GM12878 (cell line): ENCODE measurements around the gene CXorf58. TPM values are rescaled to one million over a fixed set of nuclear protein-coding genes. Genes with fewer than 3 reads are reported as not detected.

Experiments
- ATAC-seq: fragments of 200-7000 bp; cut with Tn5 transposase; 3 replicates; pipeline ENCODE4 v1.9.1; 2020; ENCODE audit warnings: mild to moderate bottlenecking, moderate library complexity
- BruUV-seq: library from RNA; stranded (reverse); fragments of 400-500 nt; replicated peaks from 2 replicates; lab custom pipeline; 2021; lab: Mats Ljungman, UMichigan
- CTCF ChIA-PET: fragments of 300-600 bp; sonication (Branson Sonifier 250); formaldehyde crosslinking; extraction: SDS; loops from one replicate; lab custom pipeline; 2021; ENCODE audit warnings: inconsistent platforms; lab: Yijun Ruan, JAX
- POLR2A ChIA-PET: fragments of 350-600 bp; formaldehyde crosslinking; extraction: SDS; loops from one replicate; lab custom pipeline; 2021; ENCODE audit warnings: inconsistent platforms; lab: Charles Lee
- RAD21 ChIA-PET: fragments of 300-600 bp; sonication (Branson Sonifier 250); formaldehyde crosslinking; loops from one replicate; lab custom pipeline; 2023; ENCODE audit warnings: antibody characterized with exemption; ENCODE audit not compliant: unreplicated experiment; lab: Charles Lee
- SMC1A ChIA-PET: fragments of 300-600 bp; sonication (Branson Sonifier 250); formaldehyde crosslinking; loops from one replicate; lab custom pipeline; 2023; ENCODE audit not compliant: unreplicated experiment, uncharacterized antibody; lab: Charles Lee
- DNase-seq: peaks from one replicate; pipeline ENCODE4 v3.0.0-alpha.2; 2011; ENCODE audit warnings: low read depth, low spot score
- FAIRE-seq: peaks from 3 replicates; lab custom pipeline; 2011; peaks lifted over from hg19 to GRCh38; lab: Jason Lieb, UNC
- H2AFZ ChIP-seq: 2 replicates; pipeline ENCODE4 v1.6.0; 2011; ENCODE audit warnings: low read depth, low read length, control low read depth; ENCODE audit not compliant: control insufficient read depth
- H3K27ac ChIP-seq: 2 replicates; pipeline ENCODE4 v1.5.1; 2011; ENCODE audit warnings: control low read depth; ENCODE audit not compliant: control insufficient read depth, insufficient read depth
- H3K27me3 ChIP-seq, 2 experiments: replicated peaks in 1 of 2; 2 replicates each; pipeline versions ENCODE4 v1.6.0 to v1.6.1; 2011; ENCODE audit warnings: low read length in 1 of 2; ENCODE audit not compliant: control insufficient read depth in 2 of 2, insufficient read depth in 2 of 2
- H3K36me3 ChIP-seq, 2 experiments: 2 replicates each; pipeline ENCODE4 v1.5.1; 2011; ENCODE audit warnings: low read length in 1 of 2; ENCODE audit not compliant: control insufficient read depth in 2 of 2, insufficient read depth in 2 of 2
- H3K4me1 ChIP-seq: 2 replicates; pipeline ENCODE4 v1.6.1; 2011; ENCODE audit warnings: mild to moderate bottlenecking, low read length, moderate library complexity, mixed read lengths; ENCODE audit not compliant: control insufficient read depth, insufficient read depth
- H3K4me2 ChIP-seq: 2 replicates; pipeline ENCODE4 v1.6.0; 2011; ENCODE audit warnings: control low read depth; ENCODE audit not compliant: control insufficient read depth, insufficient read depth
- H3K4me3 ChIP-seq: fragments of 200-600 bp; sonication (generic); 2 replicates; pipeline ENCODE4 v1.5.1; 2016
- H3K79me2 ChIP-seq: 2 replicates; pipeline ENCODE4 v1.6.0; 2011; ENCODE audit warnings: low read length; ENCODE audit not compliant: control insufficient read depth, insufficient read depth
- H3K9ac ChIP-seq: 2 replicates; pipeline ENCODE4 v1.8.0; 2011; ENCODE audit warnings: low read length, control low read depth, mixed read lengths; ENCODE audit not compliant: control insufficient read depth, insufficient read depth
- H3K9me3 ChIP-seq: replicated peaks from 3 replicates; pipeline ENCODE4 v1.5.1; 2011; ENCODE audit warnings: mild to moderate bottlenecking, low read length; ENCODE audit not compliant: control insufficient read depth, insufficient read depth
- H4K20me1 ChIP-seq: 2 replicates; pipeline ENCODE4 v1.6.0; 2011; ENCODE audit not compliant: control insufficient read depth, insufficient read depth
- CEBPB ChIP-seq, 2 experiments: fragments of 150-350 bp in 1 of 2; IDR thresholded peaks; 2 replicates each; pipeline ENCODE4 v1.6.1; 2012 to 2014; ENCODE audit warnings: low read depth in 2 of 2, low read length in 2 of 2, borderline replicate concordance in 1 of 2, inconsistent platforms in 1 of 2
- CREM ChIP-seq: IDR thresholded peaks from 2 replicates; pipeline ENCODE4 v1.6.1; 2014; ENCODE audit warnings: antibody characterized with exemption, low read depth
- ESRRA ChIP-seq: IDR thresholded peaks from 2 replicates; pipeline ENCODE4 v1.6.1; 2012; ENCODE audit warnings: mild to moderate bottlenecking, low read length, improper control_type of control experiment
- FOS ChIP-seq: IDR thresholded peaks from 3 replicates; pipeline ENCODE4 v1.6.1; 2011; ENCODE audit warnings: borderline replicate concordance; ENCODE audit not compliant: insufficient read length; ENCODE audit errors: extremely low read depth
- HSF1 ChIP-seq: fragments of 150-350 bp; IDR thresholded peaks from 2 replicates; pipeline ENCODE4 v1.6.1; 2014; ENCODE audit warnings: mild to moderate bottlenecking, low read depth, low read length
- IKZF1 ChIP-seq: fragments of 450-650 bp; conservative IDR thresholded peaks from 2 replicates; pipeline ENCODE4 v1.6.1; 2017; ENCODE audit warnings: antibody characterized with exemption, mild to moderate bottlenecking
- LARP7 ChIP-seq: fragments of 450-650 bp; IDR thresholded peaks from 2 replicates; pipeline ENCODE4 v1.6.1; 2017; ENCODE audit warnings: mild to moderate bottlenecking
- MXI1 ChIP-seq: fragments of 150-350 bp; IDR thresholded peaks from 2 replicates; pipeline ENCODE4 v1.6.1; 2011; ENCODE audit warnings: low read depth, mild to moderate bottlenecking, inconsistent platforms, low read length, improper control_type of control experiment
- NRF1 ChIP-seq: conservative IDR thresholded peaks from 2 replicates; pipeline ENCODE4 v1.6.1; 2011; ENCODE audit warnings: mild to moderate bottlenecking, low read depth, low read length, improper control_type of control experiment
- POLR2AphosphoS5 ChIP-seq: IDR thresholded peaks from 2 replicates; pipeline ENCODE4 v1.6.1; 2011; ENCODE audit warnings: mild to moderate bottlenecking, low read length, inconsistent platforms
- RUNX3 ChIP-seq: IDR thresholded peaks from 2 replicates; pipeline ENCODE4 v1.6.1; 2012; ENCODE audit warnings: low read length, inconsistent platforms
- TAF1 ChIP-seq: IDR thresholded peaks from 2 replicates; pipeline ENCODE4 v1.6.1; 2011; ENCODE audit warnings: mild to moderate bottlenecking, low read depth, low read length, borderline replicate concordance
- WGBS: methylation state at CpG from one replicate; pipeline ENCODE4 v1.1.6; 2016; ENCODE audit warnings: low lambda C conversion rate; ENCODE audit not compliant: insufficient replicate concordance, insufficient coverage; ENCODE audit errors: missing lambda C conversion rate; 5-methylcytosine and 5-hydroxymethylcytosine counted together
- in situ Hi-C: fragments of 300-500 bp; cut with MboI; formaldehyde crosslinking; loops from 9 replicates; pipeline ENCODE4 v1.14.3; 2018; ENCODE audit warnings: mixed read lengths
- intact Hi-C: fragments of 100-400 bp; cut with micrococcal nuclease; formaldehyde crosslinking; loops from one replicate; pipeline ENCODE4 v1.14.2; 2022; ENCODE audit not compliant: unreplicated experiment
- polyA plus RNA-seq, 11 experiments: library from polyadenylated mRNA; depleted of rRNA in 4 of 11; unstranded in 6 of 11; stranded (reverse) in 5 of 11; fragments of >200 nt; fragmentation: Nextera tagmentation in 4 of 11; fragmentation: Illumina TruSeq in 1 of 11; extraction: Ambion mirVana in 4 of 11; extraction: Trizol in 1 of 11; gene quantifications; 1 replicate in 1 of 11; 2 replicates in 10 of 11; pipeline versions ENCODE4 v1.2.1 to v1.2.3, GENCODE V29; 2011 to 2016; ENCODE audit warnings: inconsistent platforms in 2 of 11, missing spikeins in 2 of 11, low read depth in 1 of 11
- total RNA-seq, 4 experiments: library from RNA; depleted of rRNA in 3 of 4; stranded (reverse); fragments of >200 nt in 3 of 4; fragmentation: Illumina TruSeq in 1 of 4; extraction: Trizol in 1 of 4; gene quantifications; 2 replicates each; pipeline versions ENCODE4 v1.2.1 to v1.2.3, GENCODE V29; 2013 to 2021
- TF ChIP-seq, protein P1 (sequence below): fragments of 450-650 bp; IDR thresholded peaks from 2 replicates; pipeline ENCODE4 v1.6.1; 2018; ENCODE audit warnings: mild to moderate bottlenecking, low read depth, moderate library complexity; ENCODE audit not compliant: partially characterized antibody
- TF ChIP-seq, protein P2 (sequence below): fragments of 450-650 bp; IDR thresholded peaks from 2 replicates; pipeline ENCODE4 v1.6.1; 2017; ENCODE audit warnings: mild to moderate bottlenecking, moderate library complexity

The CXorf58 gene
- total and polyA plus RNA-seq, 10 of the 15 experiments (the other 5 are each of a cell fraction or from before 2014, with no cell fraction given): 0.10 to 0.24 (median 0.13) TPM; not detected in 5

GRCh38 chrX:23939203-23939602, 31.4 kb downstream of the CXorf58 start (continued):
- TF ChIP-seq, protein P1, sequence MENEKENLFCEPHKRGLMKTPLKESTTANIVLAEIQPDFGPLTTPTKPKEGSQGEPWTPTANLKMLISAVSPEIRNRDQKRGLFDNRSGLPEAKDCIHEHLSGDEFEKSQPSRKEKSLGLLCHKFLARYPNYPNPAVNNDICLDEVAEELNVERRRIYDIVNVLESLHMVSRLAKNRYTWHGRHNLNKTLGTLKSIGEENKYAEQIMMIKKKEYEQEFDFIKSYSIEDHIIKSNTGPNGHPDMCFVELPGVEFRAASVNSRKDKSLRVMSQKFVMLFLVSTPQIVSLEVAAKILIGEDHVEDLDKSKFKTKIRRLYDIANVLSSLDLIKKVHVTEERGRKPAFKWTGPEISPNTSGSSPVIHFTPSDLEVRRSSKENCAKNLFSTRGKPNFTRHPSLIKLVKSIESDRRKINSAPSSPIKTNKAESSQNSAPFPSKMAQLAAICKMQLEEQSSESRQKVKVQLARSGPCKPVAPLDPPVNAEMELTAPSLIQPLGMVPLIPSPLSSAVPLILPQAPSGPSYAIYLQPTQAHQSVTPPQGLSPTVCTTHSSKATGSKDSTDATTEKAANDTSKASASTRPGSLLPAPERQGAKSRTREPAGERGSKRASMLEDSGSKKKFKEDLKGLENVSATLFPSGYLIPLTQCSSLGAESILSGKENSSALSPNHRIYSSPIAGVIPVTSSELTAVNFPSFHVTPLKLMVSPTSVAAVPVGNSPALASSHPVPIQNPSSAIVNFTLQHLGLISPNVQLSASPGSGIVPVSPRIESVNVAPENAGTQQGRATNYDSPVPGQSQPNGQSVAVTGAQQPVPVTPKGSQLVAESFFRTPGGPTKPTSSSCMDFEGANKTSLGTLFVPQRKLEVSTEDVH: no peak

- DNase-seq (no peak), ATAC-seq (no peak), FAIRE-seq (no peak)
- intact Hi-C loops (no loop called here), in situ Hi-C loops (no loop called here)
- Histone ChIP-seq H3K4me1 (no peaks in the 10 kb centered on the region), H3K27me3 (peaks cover 0 to 3% of the 10 kb centered on the region in 2 experiments; a peak in 1 of 4 replicates), H3K4me3 (no peak overlapping the region), H3K9me3 (no peaks in the 10 kb centered on the region), H3K27ac (no peak overlapping the region), H3K4me2 (no peak overlapping the region), H3K79me2 (no peaks in the 10 kb centered on the region), H3K9ac (no peak overlapping the region), H4K20me1 (no peaks in the 10 kb centered on the region), H2AFZ (no peak overlapping the region), H3K36me3 (no peaks in the 10 kb centered on the region)
- no TSS peak for BruUV-seq
- ChIA-PET SMC1A (no interaction called here), CTCF (interaction anchor here (1.2 kb wide), 1 partner anchor 84 kb away, joined by 3 read pairs; no protein-coding TSS in a partner anchor), RAD21 (interaction anchor here (0.7 to 1.7 kb wide), 2 partner anchors 298 to 993 kb away, joined by 3 read pairs; no protein-coding TSS in a partner anchor), POLR2A (interaction anchor here (1.1 kb wide), 1 partner anchor 70 kb away, joined by 3 read pairs; no protein-coding TSS in a partner anchor)
- 0% methylated on average over 1 of the region's 1 CpG for WGBS
- TF ChIP-seq, protein P2, sequence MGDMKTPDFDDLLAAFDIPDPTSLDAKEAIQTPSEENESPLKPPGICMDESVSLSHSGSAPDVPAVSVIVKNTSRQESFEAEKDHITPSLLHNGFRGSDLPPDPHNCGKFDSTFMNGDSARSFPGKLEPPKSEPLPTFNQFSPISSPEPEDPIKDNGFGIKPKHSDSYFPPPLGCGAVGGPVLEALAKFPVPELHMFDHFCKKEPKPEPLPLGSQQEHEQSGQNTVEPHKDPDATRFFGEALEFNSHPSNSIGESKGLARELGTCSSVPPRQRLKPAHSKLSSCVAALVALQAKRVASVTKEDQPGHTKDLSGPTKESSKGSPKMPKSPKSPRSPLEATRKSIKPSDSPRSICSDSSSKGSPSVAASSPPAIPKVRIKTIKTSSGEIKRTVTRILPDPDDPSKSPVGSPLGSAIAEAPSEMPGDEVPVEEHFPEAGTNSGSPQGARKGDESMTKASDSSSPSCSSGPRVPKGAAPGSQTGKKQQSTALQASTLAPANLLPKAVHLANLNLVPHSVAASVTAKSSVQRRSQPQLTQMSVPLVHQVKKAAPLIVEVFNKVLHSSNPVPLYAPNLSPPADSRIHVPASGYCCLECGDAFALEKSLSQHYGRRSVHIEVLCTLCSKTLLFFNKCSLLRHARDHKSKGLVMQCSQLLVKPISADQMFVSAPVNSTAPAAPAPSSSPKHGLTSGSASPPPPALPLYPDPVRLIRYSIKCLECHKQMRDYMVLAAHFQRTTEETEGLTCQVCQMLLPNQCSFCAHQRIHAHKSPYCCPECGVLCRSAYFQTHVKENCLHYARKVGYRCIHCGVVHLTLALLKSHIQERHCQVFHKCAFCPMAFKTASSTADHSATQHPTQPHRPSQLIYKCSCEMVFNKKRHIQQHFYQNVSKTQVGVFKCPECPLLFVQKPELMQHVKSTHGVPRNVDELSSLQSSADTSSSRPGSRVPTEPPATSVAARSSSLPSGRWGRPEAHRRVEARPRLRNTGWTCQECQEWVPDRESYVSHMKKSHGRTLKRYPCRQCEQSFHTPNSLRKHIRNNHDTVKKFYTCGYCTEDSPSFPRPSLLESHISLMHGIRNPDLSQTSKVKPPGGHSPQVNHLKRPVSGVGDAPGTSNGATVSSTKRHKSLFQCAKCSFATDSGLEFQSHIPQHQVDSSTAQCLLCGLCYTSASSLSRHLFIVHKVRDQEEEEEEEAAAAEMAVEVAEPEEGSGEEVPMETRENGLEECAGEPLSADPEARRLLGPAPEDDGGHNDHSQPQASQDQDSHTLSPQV: no peak
- TF ChIP-seq HSF1: no peak
- TF ChIP-seq MXI1: no peak
- TF ChIP-seq NRF1: no peak
- TF ChIP-seq IKZF1: no peak
- TF ChIP-seq CEBPB (IDR thresholded peaks at IDR 0.05; ENCODE audit: borderline replicate concordance in 1 of 2, low read depth in 2 of 2, low read length in 2 of 2): no peak
- no peak for TF ChIP-seq RUNX3
- no peak for TF ChIP-seq LARP7
- TF ChIP-seq TAF1: no peak
- TF ChIP-seq POLR2AphosphoS5: no peak
- no peak for TF ChIP-seq ESRRA
- no peak for TF ChIP-seq FOS
- TF ChIP-seq CREM: no peak
These were observed 36.4 kb downstream of the CXorf58 start for GRCh38 chrX:23944234-23944633.
